ENCODE results near the gene SNRPD3.
"Not testable (repeated sequence)": the region's sequence is repeated elsewhere in the genome, so short reads cannot be mapped to it uniquely, and the experiment has no call there.

SNRPD3 gene

DNA sequence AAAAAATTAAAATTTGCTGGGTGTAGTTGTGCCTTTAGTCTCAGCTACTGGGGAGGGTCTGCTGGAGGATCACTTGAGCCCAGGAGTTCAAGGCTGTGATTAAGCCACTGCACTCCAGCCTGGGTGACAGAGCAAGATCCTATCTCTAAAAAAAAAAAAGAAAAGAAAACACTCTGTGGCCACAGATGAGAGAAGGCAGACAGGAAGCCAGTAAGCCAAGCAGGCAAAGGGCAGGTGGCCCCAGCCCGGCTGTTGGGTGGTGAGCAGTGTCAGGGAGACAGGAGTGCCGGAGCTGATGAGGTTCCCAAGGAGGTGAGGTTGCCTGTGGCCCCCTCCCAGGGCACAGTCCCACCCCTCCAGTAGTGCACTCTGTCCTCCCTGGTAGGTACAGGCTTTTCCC is 66.8 kb downstream of the SNRPD3 start:
- DNase-seq: not testable (repeated sequence)

All from suppressor macrophage (primary cell).